Activated T-cell treated with anti-CD3 and anti-CD28 coated beads, Interleukin-2, amount 50 U/mL, for 48 hours (primary cell): ENCODE data around the gene SF3A2.

Experiments used
- DNase-seq, 2 experiments: peaks; one replicate each; pipeline ENCODE4 v3.0.0-alpha.2; 2020

The SF3A2 gene

GRCh38 chr19:2227415-2228156, 9.0 kb upstream of the SF3A2 start:
- no peak for DNase-seq

DNA sequence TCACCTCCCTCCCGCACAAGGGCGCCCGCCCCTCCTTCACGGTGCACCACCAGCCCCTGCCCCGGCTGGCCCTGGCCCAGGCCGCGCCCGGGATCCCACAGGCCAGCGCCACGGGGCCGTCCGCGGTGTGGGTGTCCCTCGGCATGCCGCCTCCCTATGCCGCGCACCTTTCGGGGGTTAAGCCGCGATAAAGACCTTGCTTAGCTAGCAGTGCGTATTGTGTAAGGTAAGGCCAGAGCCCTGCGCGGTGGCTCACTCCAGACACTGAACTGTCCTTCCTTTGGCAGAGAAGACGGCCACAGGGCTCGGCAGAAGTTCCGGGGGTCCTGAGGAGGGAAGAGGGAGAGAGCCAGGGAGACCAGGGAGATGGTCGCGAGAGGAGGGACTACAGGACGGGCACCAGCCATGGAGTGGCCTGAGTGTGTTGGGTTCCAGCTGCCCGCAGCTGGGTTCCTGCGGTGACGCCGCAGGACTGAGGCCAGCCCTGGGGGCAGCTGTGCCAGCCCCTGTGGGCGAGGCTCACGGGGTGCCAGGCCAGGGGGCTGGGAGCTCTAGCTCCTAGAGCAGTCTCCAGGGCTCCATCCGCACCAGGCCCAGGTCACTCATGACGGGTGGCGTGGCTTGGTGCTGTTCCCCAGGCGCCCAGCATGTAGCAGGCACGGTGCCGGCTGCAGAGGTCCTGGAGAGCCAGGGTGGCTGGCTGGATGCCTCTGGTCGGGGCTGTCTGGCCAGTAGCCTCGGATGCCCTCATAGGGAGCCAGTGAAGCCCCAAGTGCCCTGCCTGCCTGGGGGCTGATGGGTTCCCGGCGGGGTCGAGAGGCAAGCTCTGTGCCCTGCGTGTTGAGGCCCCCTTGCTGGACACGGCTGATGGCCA, 8.2 kb upstream of the SF3A2 start:
- DNase-seq = no peak

GRCh38 chr19:2229103-2230032, 7.3 kb upstream of the SF3A2 start:
- no peak for DNase-seq

DNA sequence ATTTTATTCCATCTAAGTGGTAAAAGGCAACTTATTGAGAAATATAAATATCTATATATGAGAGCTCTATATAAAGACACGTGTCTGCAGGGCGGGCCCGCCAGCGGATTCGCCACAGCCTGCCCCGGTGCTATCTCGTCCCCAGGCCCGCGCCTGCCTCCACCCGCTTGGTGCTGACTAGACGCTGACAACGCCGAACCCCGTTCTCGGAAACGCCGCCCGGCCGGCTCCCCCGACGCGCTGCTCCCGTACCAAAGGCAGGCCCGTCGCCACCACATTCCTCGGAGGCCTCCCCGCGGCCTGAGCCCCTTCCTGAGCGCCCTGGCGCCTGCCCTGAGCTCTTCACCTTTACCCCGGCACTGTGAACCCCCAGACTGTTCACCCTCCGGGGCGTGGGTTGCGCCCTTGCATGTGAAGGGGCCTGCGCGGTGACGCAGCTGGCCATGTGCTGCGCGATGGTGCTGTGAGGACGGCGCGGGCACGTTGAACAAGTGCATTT, 6.5 kb upstream of the SF3A2 start:
- no peak for DNase-seq

GRCh38 chr19:2230807-2231533, 5.7 kb upstream of the SF3A2 start:
- no peak for DNase-seq

DNA sequence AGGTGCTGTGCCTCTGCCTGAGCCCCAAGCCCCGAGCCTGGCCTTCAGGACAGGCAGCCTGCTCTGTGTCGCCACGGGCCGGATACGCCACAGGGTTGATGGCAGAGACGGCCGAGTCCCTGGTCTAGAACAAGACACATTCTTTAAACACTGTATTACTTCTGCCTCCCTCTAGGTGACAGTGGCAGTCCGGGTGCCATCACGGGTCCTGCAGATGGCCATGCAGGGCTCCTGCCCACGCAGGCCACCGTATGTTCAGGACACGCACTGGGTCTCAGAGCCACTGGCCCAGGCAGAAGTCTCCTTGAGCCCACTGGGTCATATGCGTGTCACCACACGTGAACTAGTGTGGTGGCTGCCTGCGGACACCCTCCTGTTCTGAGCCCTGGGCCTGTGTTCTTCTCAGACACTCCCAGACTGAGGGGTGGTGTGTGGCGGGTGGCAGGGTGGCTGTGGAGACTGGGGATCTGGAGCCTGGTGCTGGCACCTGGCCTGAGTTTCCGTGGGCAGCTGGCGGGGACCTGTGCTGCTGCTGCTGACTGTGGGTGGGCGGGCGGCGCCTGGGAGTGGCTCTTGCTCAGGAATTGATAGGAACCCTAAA, 4.9 kb upstream of the SF3A2 start:
- peak in 1 of 2 experiments; percentile 48 for DNase-seq

GRCh38 chr19:2232286-2233151, 4.1 kb upstream of the SF3A2 start:
- no peak for DNase-seq

DNA sequence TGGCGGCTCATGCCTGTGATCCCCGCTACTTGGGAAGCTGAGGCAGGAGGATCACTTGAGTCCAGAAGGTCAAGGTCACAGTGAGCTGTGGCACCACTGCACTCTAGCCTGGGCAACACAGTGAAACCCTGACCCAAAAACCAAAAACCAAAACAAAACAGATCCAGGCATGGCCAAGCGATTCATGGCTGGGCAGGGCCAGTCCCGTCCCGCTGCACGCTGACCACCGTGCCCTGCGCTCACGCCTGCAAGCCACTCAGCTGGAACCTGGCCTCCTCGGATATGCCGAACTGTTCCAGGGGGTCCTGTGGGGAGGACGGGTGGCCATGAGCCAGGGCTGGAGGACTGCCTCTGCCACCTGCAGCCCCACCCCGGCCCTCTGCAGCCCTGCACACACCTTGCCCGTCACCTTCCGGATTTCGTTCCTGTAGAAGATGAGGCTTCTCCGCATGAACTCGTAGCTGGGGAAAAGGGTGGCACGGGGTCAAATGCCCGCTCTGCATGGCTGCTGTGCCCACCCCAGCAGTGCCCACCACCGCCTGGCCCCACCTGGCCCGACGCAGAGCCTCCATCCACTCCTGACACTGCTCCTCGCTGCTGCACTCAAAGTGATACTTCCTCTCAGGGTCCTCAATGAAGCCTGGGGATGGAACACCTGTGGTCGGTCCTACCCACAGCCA, 2.9 kb upstream of the SF3A2 start:
- DNase-seq = no peak

GRCh38 chr19:2234996-2235380, 1.6 kb upstream of the SF3A2 start:
- no peak for DNase-seq

DNA sequence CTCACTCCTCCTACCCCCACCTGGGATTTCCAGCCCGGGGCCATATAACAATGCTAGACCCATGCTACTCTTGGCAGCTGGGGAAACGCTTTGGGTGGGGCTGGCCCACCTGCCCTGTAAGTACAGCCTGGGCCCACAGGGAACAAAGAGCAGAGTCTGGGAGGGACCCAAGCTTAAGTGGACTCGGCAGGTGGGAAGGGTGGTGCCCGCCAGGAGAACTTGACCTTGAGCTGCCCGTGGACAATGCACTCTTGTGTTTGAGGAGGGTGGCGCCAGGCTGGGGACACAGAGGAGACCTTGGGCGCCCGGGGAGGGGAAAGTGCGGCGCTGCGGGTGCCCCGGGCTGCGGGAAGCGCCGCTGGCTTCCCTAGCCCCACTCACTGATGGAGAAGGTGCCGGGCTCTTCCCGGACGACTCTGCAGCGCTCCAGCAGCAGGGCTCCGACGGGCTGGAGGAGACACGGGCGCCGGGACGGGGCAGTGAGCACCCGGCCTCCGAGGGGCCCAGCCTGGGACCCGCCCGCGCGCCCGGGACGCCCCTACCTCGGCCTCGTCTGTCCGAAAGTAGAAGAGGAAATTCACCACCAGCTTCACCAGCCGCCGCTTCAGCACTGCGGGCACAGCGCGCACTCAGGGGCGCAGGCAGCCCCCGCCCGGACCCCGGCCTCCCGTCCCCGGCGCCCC, 1.1 kb upstream of the SF3A2 start:
- no peak for DNase-seq

DNA sequence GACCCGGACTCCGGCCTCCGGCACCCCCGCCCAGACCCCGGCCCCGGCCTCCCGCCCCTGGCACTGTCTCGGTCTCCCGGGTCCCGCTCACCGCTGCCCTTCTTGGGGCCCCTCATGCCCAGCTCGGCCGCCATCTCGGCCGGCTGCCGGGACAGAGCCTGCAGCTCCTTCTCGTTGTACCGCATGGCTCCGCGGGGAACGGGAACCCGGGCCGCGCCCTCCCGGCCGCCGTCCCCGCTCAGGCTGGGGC, 635 bp upstream of the SF3A2 start:
- DNase-seq = no peak

- no peak for DNase-seq
Measured at GRCh38 chr19:2237051-2237868, 636 bp downstream of the SF3A2 start.

DNA sequence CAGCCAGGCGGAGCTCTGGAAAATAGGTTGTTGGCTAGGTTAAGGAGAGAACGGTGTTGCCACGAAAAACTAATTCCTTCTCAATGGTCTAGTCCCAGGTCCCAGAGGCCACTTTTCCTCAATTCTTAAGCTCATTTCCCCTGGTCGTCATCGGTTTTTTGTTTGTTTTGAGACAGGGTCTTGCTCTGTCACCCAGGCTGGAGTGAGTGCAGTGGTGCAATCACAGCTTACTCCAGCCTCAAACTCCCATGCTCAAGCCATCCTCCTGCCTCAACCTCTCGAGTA, 1.2 kb downstream of the SF3A2 start:
- no peak for DNase-seq

DNA sequence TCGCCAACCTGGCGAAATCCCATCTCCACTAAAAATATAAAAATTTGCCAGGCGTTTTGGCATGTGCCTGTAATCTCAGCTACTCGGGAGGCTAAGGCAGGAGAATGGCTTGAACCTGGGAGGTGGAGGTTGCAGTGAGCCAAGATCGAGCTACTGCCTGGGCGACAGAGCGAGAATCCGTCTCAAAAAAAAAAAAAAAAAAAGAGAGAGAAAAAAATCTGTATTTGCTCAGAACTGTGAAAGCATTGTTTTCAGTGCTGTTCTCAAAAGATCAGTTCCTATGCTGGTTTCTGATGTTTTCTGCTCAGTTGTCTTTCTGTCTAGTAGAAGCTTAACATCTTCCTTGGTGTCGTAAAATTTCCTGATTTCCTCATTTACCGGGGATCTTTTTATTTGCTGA, 2.5 kb downstream of the SF3A2 start:
- DNase-seq = no peak

DNA sequence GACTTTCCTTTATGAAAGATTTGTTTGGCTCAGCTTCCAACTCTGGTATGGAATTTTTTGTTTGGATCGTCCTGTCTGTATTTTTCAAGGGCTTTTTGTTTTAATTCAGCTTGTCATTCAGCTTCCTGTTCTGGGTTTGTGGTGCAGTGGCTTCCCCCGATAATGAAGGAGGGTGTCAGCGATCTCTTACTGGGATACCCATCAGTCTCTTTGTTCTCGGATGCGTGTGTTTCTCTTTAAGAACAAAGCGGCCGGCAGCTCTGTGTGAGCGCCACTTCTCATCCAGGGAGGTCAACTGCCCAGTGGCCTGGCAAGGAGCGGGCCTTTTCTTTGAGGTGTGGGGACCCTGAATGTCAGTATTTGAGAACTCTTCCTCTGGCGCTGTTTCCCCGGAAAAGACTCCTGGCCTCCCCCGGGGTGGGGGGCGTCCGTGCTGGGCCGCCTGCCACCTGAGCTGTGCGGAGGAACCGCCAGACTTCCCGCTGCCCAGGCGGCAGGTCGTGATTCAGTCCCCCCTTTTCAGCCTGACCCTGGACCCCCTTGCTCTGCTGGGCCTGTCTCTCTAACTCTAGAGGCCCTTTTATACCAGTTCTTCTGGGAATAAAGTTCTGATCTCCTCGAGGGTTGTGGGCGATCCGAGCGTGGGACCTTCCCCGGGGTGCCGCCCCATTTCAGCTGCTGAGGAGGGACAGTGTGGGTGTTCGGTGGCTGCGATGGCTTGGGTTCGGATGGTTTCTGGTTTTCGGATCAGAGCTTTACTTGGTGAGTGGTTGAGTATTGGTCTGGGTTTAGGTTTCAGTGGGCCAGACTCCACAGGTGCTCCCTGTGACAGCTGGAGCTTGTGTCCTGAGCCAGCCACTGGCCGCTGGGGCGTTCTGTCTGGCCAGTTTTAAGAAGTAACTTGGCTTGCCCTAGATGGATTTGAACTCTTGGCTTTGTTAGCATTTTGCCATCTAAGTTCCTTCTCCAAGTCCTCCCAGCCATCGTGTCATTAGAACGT, 3.4 kb downstream of the SF3A2 start:
- no peak for DNase-seq

DNA sequence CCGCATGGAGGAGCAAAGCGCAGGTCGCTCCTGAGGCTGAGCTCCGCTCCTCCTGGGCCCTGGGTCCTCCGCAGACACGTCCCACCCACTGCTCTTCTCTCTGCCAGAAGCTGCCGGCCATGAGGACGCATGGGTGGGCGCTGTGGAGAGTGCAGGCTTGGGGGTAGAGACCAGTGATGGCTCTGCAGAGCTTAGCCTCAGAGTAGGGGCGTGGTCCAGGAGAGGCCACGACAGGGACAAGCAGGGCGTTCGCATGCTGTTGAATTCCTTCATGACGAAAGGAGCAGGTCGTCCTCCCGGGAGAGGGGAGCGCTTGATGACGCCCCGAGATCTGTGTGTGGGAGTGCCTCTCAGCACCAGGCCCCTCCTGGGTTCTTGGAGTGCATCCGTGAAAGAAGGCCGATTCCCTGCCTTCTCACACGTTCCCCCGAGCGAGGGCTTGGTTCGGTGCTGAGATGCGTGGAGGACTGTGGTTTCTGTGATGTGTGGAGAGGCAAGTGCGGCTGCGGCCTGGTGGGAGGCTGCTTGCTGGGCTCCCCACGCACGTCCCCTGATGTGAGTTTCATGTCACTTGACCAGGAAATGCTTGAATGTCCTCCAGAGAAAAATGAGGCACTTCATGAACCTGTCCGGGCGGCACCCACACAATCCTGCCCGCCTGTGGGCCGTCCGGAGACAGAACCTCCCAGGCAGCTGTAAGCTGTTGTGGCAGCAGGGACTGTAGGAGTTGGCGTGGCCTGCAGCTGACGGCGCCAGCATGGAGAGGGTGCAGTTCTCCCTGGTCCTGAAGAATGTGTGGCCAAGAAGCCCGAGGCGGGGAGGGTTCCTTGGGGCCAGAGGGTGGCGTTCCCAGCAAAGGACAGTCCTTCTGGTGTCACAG, 4.5 kb downstream of the SF3A2 start:
- peak in 1 of 2 experiments; percentile 16 for DNase-seq

- peak in 1 of 2 experiments; percentile 16 for DNase-seq
Measured at GRCh38 chr19:2242092-2242537, 5.5 kb downstream of the SF3A2 start.
